GM21723 (cell line): ENCODE data around the gene TCN1.
"Not testable (repeated sequence)": the region's sequence is repeated elsewhere in the genome, so short reads cannot be mapped to it uniquely, and the experiment has no call there.

Experiments used
- ATAC-seq: cut with Tn5 transposase; IDR thresholded peaks from one replicate; pipeline ENCODE4 v1.9.1; 2021; ENCODE audit warnings: mild to moderate bottlenecking, moderate library complexity; ENCODE audit not compliant: unreplicated experiment

The TCN1 gene

GRCh38 chr11:59866397-59866796 lies at the start of gene TCN1:
Gene TCN1 (minus strand): TSS chr11:59866487. CDS start chr11:59866470, 17 bp downstream.
- no peak for ATAC-seq

GRCh38 chr11:59903569-59903968 lies 37.3 kb upstream of the TCN1 start:
- ATAC-seq = not testable (repeated sequence)

GRCh38 chr11:59901306-59901705 lies 35.0 kb upstream of the TCN1 start:
- ATAC-seq = no peak

- no peak for ATAC-seq
Measured at GRCh38 chr11:59900366-59901126, 34.3 kb upstream of the TCN1 start.

- no peak for ATAC-seq
Measured at GRCh38 chr11:59899532-59899931, 33.2 kb upstream of the TCN1 start.

- ATAC-seq = no peak
Measured at GRCh38 chr11:59898650-59899049, 32.4 kb upstream of the TCN1 start.

- no peak for ATAC-seq
Measured at GRCh38 chr11:59898046-59898445, 31.8 kb upstream of the TCN1 start.

- ATAC-seq = no peak
Measured at GRCh38 chr11:59894616-59895015, 28.3 kb upstream of the TCN1 start.

- no peak for ATAC-seq
Measured at GRCh38 chr11:59891781-59892181, 25.5 kb upstream of the TCN1 start.

GRCh38 chr11:59887156-59887555 lies 20.9 kb upstream of the TCN1 start:
- not testable (repeated sequence) for ATAC-seq

GRCh38 chr11:59883597-59883996 lies 17.3 kb upstream of the TCN1 start:
- no peak for ATAC-seq

GRCh38 chr11:59879567-59879966 lies 13.3 kb upstream of the TCN1 start:
- no peak for ATAC-seq

- ATAC-seq = no peak
Measured at GRCh38 chr11:59878575-59878974, 12.3 kb upstream of the TCN1 start, which contains the start of gene OOSP3. Gene OOSP3 (plus strand): TSS chr11:59878782. CDS start chr11:59878809, 27 bp downstream.

- no peak for ATAC-seq
Measured at GRCh38 chr11:59877784-59878183, 11.5 kb upstream of the TCN1 start.

- no peak for ATAC-seq
Measured at GRCh38 chr11:59877325-59877724, 11.0 kb upstream of the TCN1 start.

GRCh38 chr11:59875856-59876519 lies 9.7 kb upstream of the TCN1 start:
- ATAC-seq = no peak

GRCh38 chr11:59872076-59872475 lies 5.8 kb upstream of the TCN1 start:
- no peak for ATAC-seq

- ATAC-seq = no peak
Measured at GRCh38 chr11:59867946-59868345, 1.7 kb upstream of the TCN1 start.

GRCh38 chr11:59866836-59867235 lies 549 bp upstream of the TCN1 start:
- ATAC-seq = no peak

GRCh38 chr11:59865031-59865430 lies 1.3 kb downstream of the TCN1 start:
- no peak for ATAC-seq

- ATAC-seq = no peak
Measured at GRCh38 chr11:59862252-59862651, 4.0 kb downstream of the TCN1 start.

- ATAC-seq = no peak
Measured at GRCh38 chr11:59859673-59860072, 6.6 kb downstream of the TCN1 start.
